ENCODE measurements around the gene RAC3.

DNA sequence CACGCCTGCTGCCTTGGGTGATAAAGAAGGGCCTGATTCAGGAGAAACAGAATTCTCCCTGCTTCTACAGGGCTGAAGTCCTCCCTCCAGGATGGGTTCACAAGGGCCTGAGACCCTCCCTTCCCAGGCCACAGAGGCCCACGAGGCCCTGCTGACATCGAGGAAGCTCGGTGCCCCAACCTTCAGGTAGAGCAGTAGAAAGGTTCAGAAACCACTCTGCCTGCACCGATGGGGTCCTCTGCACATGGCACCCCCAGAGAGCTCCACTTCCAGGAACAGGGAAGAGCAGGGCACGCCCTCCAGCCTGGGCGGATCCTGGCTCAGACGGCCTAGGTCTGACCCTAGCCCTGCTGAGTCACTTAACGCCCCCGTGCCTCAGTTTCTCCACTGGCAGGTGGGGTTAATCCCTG is 9.6 kb upstream of the RAC3 start:
- TF ChIP-seq, protein P1, sequence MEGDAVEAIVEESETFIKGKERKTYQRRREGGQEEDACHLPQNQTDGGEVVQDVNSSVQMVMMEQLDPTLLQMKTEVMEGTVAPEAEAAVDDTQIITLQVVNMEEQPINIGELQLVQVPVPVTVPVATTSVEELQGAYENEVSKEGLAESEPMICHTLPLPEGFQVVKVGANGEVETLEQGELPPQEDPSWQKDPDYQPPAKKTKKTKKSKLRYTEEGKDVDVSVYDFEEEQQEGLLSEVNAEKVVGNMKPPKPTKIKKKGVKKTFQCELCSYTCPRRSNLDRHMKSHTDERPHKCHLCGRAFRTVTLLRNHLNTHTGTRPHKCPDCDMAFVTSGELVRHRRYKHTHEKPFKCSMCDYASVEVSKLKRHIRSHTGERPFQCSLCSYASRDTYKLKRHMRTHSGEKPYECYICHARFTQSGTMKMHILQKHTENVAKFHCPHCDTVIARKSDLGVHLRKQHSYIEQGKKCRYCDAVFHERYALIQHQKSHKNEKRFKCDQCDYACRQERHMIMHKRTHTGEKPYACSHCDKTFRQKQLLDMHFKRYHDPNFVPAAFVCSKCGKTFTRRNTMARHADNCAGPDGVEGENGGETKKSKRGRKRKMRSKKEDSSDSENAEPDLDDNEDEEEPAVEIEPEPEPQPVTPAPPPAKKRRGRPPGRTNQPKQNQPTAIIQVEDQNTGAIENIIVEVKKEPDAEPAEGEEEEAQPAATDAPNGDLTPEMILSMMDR (IDR thresholded peaks at IDR 0.05 in 4 of 5, conservative IDR thresholded peaks at IDR 0.05 in 1 of 5), result no peak
- TF ChIP-seq POLR2A (IDR thresholded peaks at IDR 0.05), result no peak

Measured in gastrocnemius medialis (tissue), 4 donors.